H9 (cell line): ENCODE measurements around the gene SNX5. TPM values are rescaled to one million over a fixed set of nuclear protein-coding genes. Genes with fewer than 3 reads are reported as not detected.

Experiments
- DNase-seq: peaks from one replicate; pipeline ENCODE4 v3.0.0-alpha.2; 2017
- H2AFZ ChIP-seq: one replicate; pipeline ENCODE4 v1.6.1; 2013; ENCODE audit warnings: mild to moderate bottlenecking, low read length, control low read depth, moderate library complexity
- H2AK5ac ChIP-seq: 2 replicates; pipeline ENCODE4 v1.6.1; 2013; ENCODE audit warnings: low read length, control low read depth, mixed read lengths; ENCODE audit not compliant: insufficient read length
- H2BK120ac ChIP-seq: one replicate; pipeline ENCODE4 v1.6.1; 2013; ENCODE audit warnings: low read depth, mild to moderate bottlenecking, low read length, control low read depth, inconsistent platforms; ENCODE audit not compliant: poor library complexity, severe bottlenecking
- H2BK12ac ChIP-seq: 2 replicates; pipeline ENCODE4 v1.6.1; 2013; ENCODE audit warnings: low read length, control low read depth, mixed read lengths, low read depth; ENCODE audit not compliant: insufficient read length
- H2BK15ac ChIP-seq: 2 replicates; pipeline ENCODE4 v1.6.1; 2013; ENCODE audit warnings: low read depth, low read length, control low read depth
- H2BK20ac ChIP-seq: one replicate; pipeline ENCODE4 v1.6.1; 2013; ENCODE audit warnings: low read depth, mild to moderate bottlenecking, low read length, control low read depth, inconsistent platforms; ENCODE audit not compliant: poor library complexity, severe bottlenecking
- H2BK5ac ChIP-seq: 2 replicates; pipeline ENCODE4 v1.6.1; 2013; ENCODE audit warnings: low read length, control low read depth, mixed read lengths; ENCODE audit not compliant: insufficient read length
- H3K14ac ChIP-seq: 2 replicates; pipeline ENCODE4 v1.6.1; 2013; ENCODE audit warnings: low read length, control low read depth; ENCODE audit not compliant: insufficient read depth
- H3K18ac ChIP-seq: 2 replicates; pipeline ENCODE4 v1.6.1; 2013; ENCODE audit warnings: low read depth, mild to moderate bottlenecking, mixed read lengths, low read length, control low read depth; ENCODE audit not compliant: insufficient read length
- H3K23ac ChIP-seq: 2 replicates; pipeline ENCODE4 v1.6.1; 2013; ENCODE audit warnings: low read length, control low read depth, mixed read lengths, low read depth; ENCODE audit not compliant: insufficient read length
- H3K23me2 ChIP-seq: 2 replicates; pipeline ENCODE4 v1.6.1; 2013; ENCODE audit warnings: low read depth, mild to moderate bottlenecking, mixed read lengths, low read length, control low read depth; ENCODE audit not compliant: insufficient read length, poor library complexity, severe bottlenecking
- H3K27ac ChIP-seq: 2 replicates; pipeline ENCODE4 v1.5.1; 2013; ENCODE audit warnings: low read length, control low read depth, mixed read lengths, low read depth; ENCODE audit not compliant: insufficient read length
- H3K27me3 ChIP-seq: 2 replicates; pipeline ENCODE4 v1.6.1; 2013; ENCODE audit warnings: low read length, control low read depth, inconsistent platforms; ENCODE audit not compliant: insufficient read depth
- H3K4ac ChIP-seq: 2 replicates; pipeline ENCODE4 v1.6.1; 2013; ENCODE audit warnings: low read depth, mild to moderate bottlenecking, control low read depth, inconsistent platforms, low read length, moderate library complexity
- H3K4me1 ChIP-seq: 2 replicates; pipeline ENCODE4 v1.6.1; 2013; ENCODE audit warnings: low read length, control low read depth, inconsistent platforms; ENCODE audit not compliant: insufficient read depth
- H3K4me2 ChIP-seq: 2 replicates; pipeline ENCODE4 v1.6.1; 2013; ENCODE audit warnings: low read length, control low read depth, mixed read lengths; ENCODE audit not compliant: insufficient read length, insufficient read depth
- H3K56ac ChIP-seq: 2 replicates; pipeline ENCODE4 v1.6.1; 2013; ENCODE audit warnings: low read depth, mild to moderate bottlenecking, mixed read lengths, low read length, control low read depth; ENCODE audit not compliant: insufficient read length
- H3K79me1 ChIP-seq: 2 replicates; pipeline ENCODE4 v1.6.1; 2013; ENCODE audit warnings: low read depth, mild to moderate bottlenecking, moderate library complexity, low read length, control low read depth, inconsistent platforms; ENCODE audit not compliant: insufficient read depth, poor library complexity, severe bottlenecking
- H3K79me2 ChIP-seq: 2 replicates; pipeline ENCODE4 v1.6.1; 2013; ENCODE audit warnings: low read length, control low read depth, inconsistent platforms; ENCODE audit not compliant: insufficient read depth
- H3K9ac ChIP-seq: 2 replicates; pipeline ENCODE4 v1.6.1; 2013; ENCODE audit warnings: low read length, control low read depth, mixed read lengths; ENCODE audit not compliant: insufficient read length; ENCODE audit errors: extremely low read depth
- H3K9me3 ChIP-seq: one replicate; pipeline ENCODE4 v1.6.1; 2013; ENCODE audit warnings: low read depth, low read length, inconsistent platforms; ENCODE audit not compliant: control insufficient read depth
- H3T11ph ChIP-seq: one replicate; pipeline ENCODE4 v1.6.1; 2013; ENCODE audit warnings: mild to moderate bottlenecking, low read length, control low read depth, inconsistent platforms
- H4K20me1 ChIP-seq: one replicate; pipeline ENCODE4 v1.6.1; 2013; ENCODE audit not compliant: control insufficient read depth, insufficient read length, insufficient read depth
- H4K5ac ChIP-seq: 2 replicates; pipeline ENCODE4 v1.6.1; 2013; ENCODE audit warnings: low read depth, mild to moderate bottlenecking, mixed read lengths, low read length, control low read depth; ENCODE audit not compliant: insufficient read length
- H4K8ac ChIP-seq: replicated peaks from 2 replicates; pipeline ENCODE4 v1.6.1; 2013; ENCODE audit warnings: low read length, control low read depth, mixed read lengths, low read depth; ENCODE audit not compliant: insufficient read length
- H4K91ac ChIP-seq: 2 replicates; pipeline ENCODE4 v1.6.1; 2013; ENCODE audit warnings: low read depth, mild to moderate bottlenecking, moderate library complexity, mixed read lengths, low read length, control low read depth; ENCODE audit not compliant: insufficient read length
- H3K27ac Mint-ChIP-seq, 3 experiments: 2 replicates in 2 of 3; 3 replicates in 1 of 3; pipeline ENCODE4 v1.8.0; 2020 to 2021; ENCODE audit warnings: mixed read lengths in 3 of 3, mild to moderate bottlenecking in 1 of 3, moderate library complexity in 1 of 3
- H3K27me3 Mint-ChIP-seq: 2 replicates; pipeline ENCODE4 v1.8.0; 2021; ENCODE audit warnings: low read depth, mild to moderate bottlenecking, moderate library complexity, mixed read lengths
- H3K36me3 Mint-ChIP-seq, 3 experiments: 2 replicates in 2 of 3; 3 replicates in 1 of 3; pipeline ENCODE4 v1.8.0; 2020 to 2021; ENCODE audit warnings: low read depth in 3 of 3, mixed read lengths in 3 of 3; ENCODE audit not compliant: insufficient read depth in 1 of 3
- H3K4me1 Mint-ChIP-seq, 2 experiments: 2 replicates each; pipeline ENCODE4 v1.8.0; 2020; ENCODE audit warnings: mixed read lengths in 2 of 2
- H3K4me3 Mint-ChIP-seq, 2 experiments: 2 replicates in 1 of 2; 3 replicates in 1 of 2; pipeline ENCODE4 v1.8.0; 2020 to 2021; ENCODE audit warnings: mild to moderate bottlenecking in 2 of 2, mixed read lengths in 2 of 2, moderate library complexity in 1 of 2
- H3K9me3 Mint-ChIP-seq, 2 experiments: 2 replicates in 1 of 2; 3 replicates in 1 of 2; pipeline ENCODE4 v1.8.0; 2020; ENCODE audit warnings: mild to moderate bottlenecking in 2 of 2, mixed read lengths in 2 of 2, moderate library complexity in 1 of 2
- WGBS: extraction: QIAGEN DNeasy Blood & Tissue Kit; methylation state at CpG from one replicate; pipeline ENCODE4 v1.1.7; 2013; ENCODE audit warnings: missing lambda C conversion rate, low lambda C conversion rate, mixed read lengths; ENCODE audit not compliant: insufficient read length; ENCODE audit errors: extremely low coverage; 5-methylcytosine and 5-hydroxymethylcytosine counted together
- total RNA-seq: library from RNA; stranded (reverse); gene quantifications from 2 replicates; pipeline ENCODE4 v1.2.1, GENCODE V29; 2021
- TF ChIP-seq, protein P1 (sequence below): fragments of 200-600 bp; sonication (generic); conservative IDR thresholded peaks from 3 replicates; pipeline ENCODE4 v1.8.0; 2021; ENCODE audit warnings: antibody characterized with exemption, mild to moderate bottlenecking

Gene SNX5
- total RNA-seq, 1 experiment from 2014 or later = 194 TPM

DNA sequence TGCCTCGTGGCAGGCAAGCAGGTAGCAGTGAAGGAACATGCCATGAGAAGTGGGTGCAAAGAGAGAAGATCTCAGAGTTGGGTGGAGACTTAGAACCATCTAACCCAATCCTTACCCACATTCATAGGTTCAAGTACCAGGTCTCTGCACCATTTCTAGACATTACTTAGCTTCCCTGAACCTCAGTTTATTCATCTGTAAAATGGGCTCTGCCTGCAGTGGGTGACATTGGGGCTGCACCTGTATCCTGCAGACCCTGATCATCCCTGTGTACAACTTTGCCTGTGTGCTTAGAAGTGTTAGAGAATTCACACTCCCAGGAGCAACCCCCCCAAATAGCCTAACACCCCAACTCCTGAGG is 42.7 kb downstream of the SNX5 start:
- H3K27me3 ChIP-seq = no peaks in the 10 kb centered on the region
- H3T11ph ChIP-seq = no peak overlapping the region
- TF ChIP-seq, protein P1, sequence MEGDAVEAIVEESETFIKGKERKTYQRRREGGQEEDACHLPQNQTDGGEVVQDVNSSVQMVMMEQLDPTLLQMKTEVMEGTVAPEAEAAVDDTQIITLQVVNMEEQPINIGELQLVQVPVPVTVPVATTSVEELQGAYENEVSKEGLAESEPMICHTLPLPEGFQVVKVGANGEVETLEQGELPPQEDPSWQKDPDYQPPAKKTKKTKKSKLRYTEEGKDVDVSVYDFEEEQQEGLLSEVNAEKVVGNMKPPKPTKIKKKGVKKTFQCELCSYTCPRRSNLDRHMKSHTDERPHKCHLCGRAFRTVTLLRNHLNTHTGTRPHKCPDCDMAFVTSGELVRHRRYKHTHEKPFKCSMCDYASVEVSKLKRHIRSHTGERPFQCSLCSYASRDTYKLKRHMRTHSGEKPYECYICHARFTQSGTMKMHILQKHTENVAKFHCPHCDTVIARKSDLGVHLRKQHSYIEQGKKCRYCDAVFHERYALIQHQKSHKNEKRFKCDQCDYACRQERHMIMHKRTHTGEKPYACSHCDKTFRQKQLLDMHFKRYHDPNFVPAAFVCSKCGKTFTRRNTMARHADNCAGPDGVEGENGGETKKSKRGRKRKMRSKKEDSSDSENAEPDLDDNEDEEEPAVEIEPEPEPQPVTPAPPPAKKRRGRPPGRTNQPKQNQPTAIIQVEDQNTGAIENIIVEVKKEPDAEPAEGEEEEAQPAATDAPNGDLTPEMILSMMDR = no peak
- H3K23me2 ChIP-seq = no peaks in the 10 kb centered on the region
- H2AFZ ChIP-seq = no peak overlapping the region
- no peak overlapping the region for H4K91ac ChIP-seq
- Mint-ChIP-seq H3K4me3 (no peak overlapping the region), H3K27ac (no peak overlapping the region), H3K27me3 (peaks cover 8% of the 10 kb centered on the region), H3K36me3 (peaks cover 0 to 2% (median 0%) of the 10 kb centered on the region in 3 experiments; a peak in 1 of 7 replicates), H3K4me1 (peaks cover 10 to 18% of the 10 kb centered on the region in 2 experiments), H3K9me3 (no peaks in the 10 kb centered on the region)
- no peak overlapping the region for H4K5ac ChIP-seq
- H2BK12ac ChIP-seq = no peak overlapping the region
- no peaks in the 10 kb centered on the region for H3K79me2 ChIP-seq
- H3K9me3 ChIP-seq = no peaks in the 10 kb centered on the region
- H2BK20ac ChIP-seq = no peak overlapping the region
- no peak overlapping the region for H3K9ac ChIP-seq
- no peak overlapping the region for H3K4me2 ChIP-seq
- no peak overlapping the region for H3K23ac ChIP-seq
- no peak overlapping the region for H3K4ac ChIP-seq
- H4K20me1 ChIP-seq = no peaks in the 10 kb centered on the region
- H4K8ac ChIP-seq = no peak overlapping the region
- no peak overlapping the region for H3K18ac ChIP-seq
- H2BK15ac ChIP-seq = no peak overlapping the region
- H2AK5ac ChIP-seq = no peak overlapping the region
- H2BK120ac ChIP-seq = no peak overlapping the region
- H3K14ac ChIP-seq = no peak overlapping the region; the same call in 1 of the 2 replicates
- no peak overlapping the region for H2BK5ac ChIP-seq
- H3K56ac ChIP-seq = no peak overlapping the region
- WGBS = no CpG with 5 or more reads among the region's 1 CpG
- H3K4me1 ChIP-seq = no peaks in the 10 kb centered on the region
- no peaks in the 10 kb centered on the region for H3K79me1 ChIP-seq
- H3K27ac ChIP-seq = no peak overlapping the region
- DNase-seq = no peak
